Neural progenitor cell (in vitro differentiated cells): Measurements from ENCODE around the gene MMRN2. TPM values are rescaled to one million over a fixed set of nuclear protein-coding genes. Genes with fewer than 3 reads are reported as not detected.
"Not testable (repeated sequence)": the region's sequence is repeated elsewhere in the genome, so short reads cannot be mapped to it uniquely, and the experiment has no call there.

Experiments used
- DNase-seq: peaks from one replicate; pipeline ENCODE4 v3.0.0-alpha.2; 2016; ENCODE audit warnings: low spot score
- H2AFZ ChIP-seq: fragments of 200-600 bp; sonication (generic); replicated peaks from 2 replicates; pipeline ENCODE4 v1.6.1; 2016; ENCODE audit warnings: antibody characterized with exemption
- H3F3A ChIP-seq: fragments of 200-600 bp; sonication (generic); 2 replicates; pipeline ENCODE4 v1.6.1; 2016; ENCODE audit warnings: antibody characterized with exemption, low read depth
- H3K27ac ChIP-seq: fragments of 200-600 bp; sonication (generic); 2 replicates; pipeline ENCODE4 v1.5.1; 2016; ENCODE audit warnings: mild to moderate bottlenecking
- H3K27me3 ChIP-seq: fragments of 200-600 bp; sonication (generic); 2 replicates; pipeline ENCODE4 v1.6.1; 2016; ENCODE audit warnings: mild to moderate bottlenecking, moderate library complexity
- H3K36me3 ChIP-seq: fragments of 200-600 bp; sonication (generic); 2 replicates; pipeline ENCODE4 v1.5.1; 2016
- H3K4me1 ChIP-seq: fragments of 200-600 bp; sonication (generic); 2 replicates; pipeline ENCODE4 v1.6.1; 2016; ENCODE audit warnings: mixed run types
- H3K4me2 ChIP-seq: fragments of 200-600 bp; sonication (generic); 2 replicates; pipeline ENCODE4 v1.6.1; 2016
- H3K4me3 ChIP-seq: fragments of 200-600 bp; sonication (generic); 2 replicates; pipeline ENCODE4 v1.5.1; 2016
- H3K79me2 ChIP-seq: fragments of 200-600 bp; sonication (generic); 2 replicates; pipeline ENCODE4 v1.6.1; 2016; ENCODE audit warnings: low read depth
- H3K9ac ChIP-seq: fragments of 200-600 bp; sonication (generic); 2 replicates; pipeline ENCODE4 v1.6.1; 2016
- H3K9me3 ChIP-seq: fragments of 200-600 bp; sonication (generic); 2 replicates; pipeline ENCODE4 v1.5.1; 2016; ENCODE audit warnings: low read depth
- H4K20me1 ChIP-seq: fragments of 200-600 bp; sonication (generic); 2 replicates; pipeline ENCODE4 v1.6.1; 2016; ENCODE audit warnings: low read depth
- H3K27ac Mint-ChIP-seq: 3 replicates; pipeline ENCODE4 v1.8.0; 2021; ENCODE audit warnings: mixed read lengths
- H3K27me3 Mint-ChIP-seq: 2 replicates; pipeline ENCODE4 v1.8.0; 2022; ENCODE audit warnings: low read depth, mild to moderate bottlenecking, inconsistent platforms, moderate library complexity, mixed read lengths; ENCODE audit not compliant: insufficient read depth
- H3K36me3 Mint-ChIP-seq: 3 replicates; pipeline ENCODE4 v1.8.0; 2021; ENCODE audit warnings: mixed read lengths
- H3K4me1 Mint-ChIP-seq: 3 replicates; pipeline ENCODE4 v1.8.0; 2021; ENCODE audit warnings: mixed read lengths
- H3K4me3 Mint-ChIP-seq: 3 replicates; pipeline ENCODE4 v1.8.0; 2021; ENCODE audit warnings: mild to moderate bottlenecking, moderate library complexity, mixed read lengths
- H3K9me3 Mint-ChIP-seq: 3 replicates; pipeline ENCODE4 v1.8.0; 2020; ENCODE audit warnings: mixed read lengths
- EZH2 ChIP-seq: fragments of 200-600 bp; sonication (generic); IDR thresholded peaks from 2 replicates; pipeline ENCODE4 v1.6.1; 2017; ENCODE audit warnings: antibody characterized with exemption, mild to moderate bottlenecking, moderate library complexity
- EZH2phosphoT487 ChIP-seq: fragments of 200-600 bp; sonication (generic); IDR thresholded peaks from 2 replicates; pipeline ENCODE4 v1.6.1; 2017; ENCODE audit warnings: antibody characterized with exemption
- total RNA-seq: library from RNA; depleted of rRNA; stranded (reverse); fragments of >200 nt; gene quantifications from 2 replicates; pipeline ENCODE4 v1.2.3, GENCODE V29; 2015; ENCODE audit warnings: low replicate concordance
- TF ChIP-seq, protein P1 (sequence below): fragments of 200-600 bp; sonication (generic); IDR thresholded peaks from 2 replicates; pipeline ENCODE4 v1.5.1; 2017; ENCODE audit warnings: antibody characterized with exemption, mild to moderate bottlenecking

MMRN2 gene
- total RNA-seq, 1 donor from 2014 or later = 0.28 TPM

DNA sequence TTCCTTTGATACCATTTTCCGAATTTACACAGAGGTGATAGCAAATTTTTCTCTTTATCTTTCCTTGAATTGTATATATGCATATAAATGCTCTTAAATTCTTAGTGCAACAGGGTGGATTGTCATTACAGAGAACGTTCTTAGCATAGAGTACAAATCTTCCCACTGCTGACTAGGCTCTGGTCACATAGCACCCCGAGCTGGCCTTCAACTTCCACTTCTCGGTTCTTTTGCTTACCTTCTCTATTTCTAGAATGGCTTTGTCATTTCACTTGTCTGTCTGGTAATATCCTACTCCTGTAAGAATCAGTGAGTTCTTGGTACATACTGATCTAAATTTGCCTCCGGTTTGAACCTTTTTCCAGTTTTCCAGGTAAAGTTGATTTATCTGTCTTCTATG lies 24.3 kb upstream of the MMRN2 start:
- Mint-ChIP-seq H3K27me3 (peaks cover 4% of the 10 kb centered on the region), H3K9me3 (no peaks in the 10 kb centered on the region), H3K4me1 (peaks cover 14% of the 10 kb centered on the region), H3K27ac (no peak overlapping the region), H3K4me3 (no peak overlapping the region), H3K36me3 (no peaks in the 10 kb centered on the region)
- TF ChIP-seq, protein P1, sequence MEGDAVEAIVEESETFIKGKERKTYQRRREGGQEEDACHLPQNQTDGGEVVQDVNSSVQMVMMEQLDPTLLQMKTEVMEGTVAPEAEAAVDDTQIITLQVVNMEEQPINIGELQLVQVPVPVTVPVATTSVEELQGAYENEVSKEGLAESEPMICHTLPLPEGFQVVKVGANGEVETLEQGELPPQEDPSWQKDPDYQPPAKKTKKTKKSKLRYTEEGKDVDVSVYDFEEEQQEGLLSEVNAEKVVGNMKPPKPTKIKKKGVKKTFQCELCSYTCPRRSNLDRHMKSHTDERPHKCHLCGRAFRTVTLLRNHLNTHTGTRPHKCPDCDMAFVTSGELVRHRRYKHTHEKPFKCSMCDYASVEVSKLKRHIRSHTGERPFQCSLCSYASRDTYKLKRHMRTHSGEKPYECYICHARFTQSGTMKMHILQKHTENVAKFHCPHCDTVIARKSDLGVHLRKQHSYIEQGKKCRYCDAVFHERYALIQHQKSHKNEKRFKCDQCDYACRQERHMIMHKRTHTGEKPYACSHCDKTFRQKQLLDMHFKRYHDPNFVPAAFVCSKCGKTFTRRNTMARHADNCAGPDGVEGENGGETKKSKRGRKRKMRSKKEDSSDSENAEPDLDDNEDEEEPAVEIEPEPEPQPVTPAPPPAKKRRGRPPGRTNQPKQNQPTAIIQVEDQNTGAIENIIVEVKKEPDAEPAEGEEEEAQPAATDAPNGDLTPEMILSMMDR = no peak
- TF ChIP-seq EZH2 (no peak), EZH2phosphoT487 (no peak)
- Histone ChIP-seq H4K20me1 (no peaks in the 10 kb centered on the region), H3K4me2 (no peak overlapping the region), H3K4me3 (no peak overlapping the region), H3K27ac (no peak overlapping the region), H3F3A (no peaks in the 10 kb centered on the region), H3K36me3 (no peaks in the 10 kb centered on the region), H2AFZ (no peak overlapping the region), H3K79me2 (no peaks in the 10 kb centered on the region), H3K4me1 (no peaks in the 10 kb centered on the region), H3K9ac (no peak overlapping the region), H3K27me3 (no peaks in the 10 kb centered on the region), H3K9me3 (no peaks in the 10 kb centered on the region)
- no peak for DNase-seq

DNA sequence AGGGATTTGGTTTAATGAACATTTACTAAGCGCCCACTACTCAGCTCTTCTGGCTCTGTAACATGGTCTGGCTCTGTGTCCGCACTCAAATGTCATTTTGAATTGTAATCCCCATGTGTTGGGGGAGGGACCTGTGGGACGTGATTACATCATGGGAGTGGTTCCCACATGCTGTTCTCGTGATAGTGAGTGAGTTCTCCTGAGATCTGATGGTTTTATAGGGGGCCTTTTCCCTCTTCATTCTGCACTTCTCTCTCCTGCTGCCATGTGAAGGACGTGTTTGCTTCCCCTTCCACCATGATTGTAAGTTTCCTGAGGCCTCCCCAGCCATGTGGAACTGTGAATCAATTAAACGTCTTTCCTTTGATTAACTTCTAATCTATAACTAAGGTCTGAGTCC lies 23.6 kb upstream of the MMRN2 start:
- H3K4me1 ChIP-seq, H3K79me2 ChIP-seq, H3K27ac Mint-ChIP-seq, H3K36me3 ChIP-seq, H3K4me2 ChIP-seq, H3K4me3 Mint-ChIP-seq, H3K4me3 ChIP-seq, H3K27me3 Mint-ChIP-seq, H3K36me3 Mint-ChIP-seq, DNase-seq, H2AFZ ChIP-seq, H3K27me3 ChIP-seq, H4K20me1 ChIP-seq, H3K9me3 ChIP-seq, H3K9me3 Mint-ChIP-seq, H3K27ac ChIP-seq, H3K9ac ChIP-seq, H3F3A ChIP-seq: not testable (repeated sequence)
- H3K4me1 Mint-ChIP-seq = peaks cover 14% of the 10 kb centered on the region

- Histone ChIP-seq H3K4me3 (no peak overlapping the region), H3F3A (no peaks in the 10 kb centered on the region), H3K9me3 (no peaks in the 10 kb centered on the region), H3K79me2 (no peaks in the 10 kb centered on the region), H3K36me3 (no peaks in the 10 kb centered on the region), H3K9ac (no peak overlapping the region), H4K20me1 (no peaks in the 10 kb centered on the region), H3K4me1 (no peaks in the 10 kb centered on the region), H3K27ac (no peak overlapping the region), H3K4me2 (no peak overlapping the region), H3K27me3 (no peaks in the 10 kb centered on the region), H2AFZ (no peak overlapping the region)
- Mint-ChIP-seq H3K36me3 (no peaks in the 10 kb centered on the region), H3K27me3 (peaks cover 4% of the 10 kb centered on the region), H3K9me3 (no peaks in the 10 kb centered on the region), H3K4me1 (peaks cover 14% of the 10 kb centered on the region), H3K4me3 (no peak overlapping the region), H3K27ac (no peak overlapping the region)
- DNase-seq = no peak
- TF ChIP-seq, protein P1 = no peak
- TF ChIP-seq EZH2 = no peak
- no peak for TF ChIP-seq EZH2phosphoT487
These were observed 22.6 kb upstream of the MMRN2 start for GRCh38 chr10:86979977-86980448.

- TF ChIP-seq EZH2phosphoT487 (no peak), EZH2 (no peak)
- TF ChIP-seq, protein P1 = no peak
- no peaks in the 10 kb centered on the region for H3K36me3 Mint-ChIP-seq
- H3K27me3 Mint-ChIP-seq = peaks cover 4% of the 10 kb centered on the region
- H3K4me3 ChIP-seq = no peak overlapping the region
- H3K27ac Mint-ChIP-seq = no peak overlapping the region
- no peak overlapping the region for H2AFZ ChIP-seq
- no peaks in the 10 kb centered on the region for H3K9me3 Mint-ChIP-seq
- no peak for DNase-seq
- H3K79me2 ChIP-seq = no peaks in the 10 kb centered on the region
- no peaks in the 10 kb centered on the region for H4K20me1 ChIP-seq
- no peak overlapping the region for H3K4me3 Mint-ChIP-seq
- H3K27me3 ChIP-seq = no peaks in the 10 kb centered on the region
- H3K9me3 ChIP-seq = no peaks in the 10 kb centered on the region
- peaks cover 14% of the 10 kb centered on the region for H3K4me1 Mint-ChIP-seq
- H3K36me3 ChIP-seq = no peaks in the 10 kb centered on the region
- no peak overlapping the region for H3K27ac ChIP-seq
- no peak overlapping the region for H3K4me2 ChIP-seq
- H3K4me1 ChIP-seq = no peaks in the 10 kb centered on the region
- no peak overlapping the region for H3K9ac ChIP-seq
- H3F3A ChIP-seq = no peaks in the 10 kb centered on the region
These were observed 21.9 kb upstream of the MMRN2 start for GRCh38 chr10:86979296-86979818.

DNA sequence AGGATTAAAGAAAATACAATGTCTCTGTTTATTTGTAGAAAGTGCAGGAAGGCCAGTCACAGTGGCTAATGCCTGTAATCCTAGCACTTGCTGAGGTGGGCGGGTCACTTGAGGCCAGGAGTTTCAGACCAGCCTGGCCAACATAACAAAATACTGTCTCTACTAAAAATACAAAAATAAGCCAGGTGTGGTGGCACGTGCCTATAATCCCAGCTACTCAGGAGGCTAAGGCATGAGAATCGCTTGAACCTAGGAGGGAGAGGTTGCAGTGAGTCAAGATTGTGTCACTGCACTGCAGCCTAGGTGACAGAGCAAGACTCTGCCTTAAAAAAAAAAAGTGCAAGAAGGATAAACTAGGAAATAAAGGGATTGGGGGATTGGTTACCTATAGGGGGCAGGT lies 21.0 kb upstream of the MMRN2 start:
- peak overlapping the region; percentile 57 for H3K27ac Mint-ChIP-seq

More for the DNA sequence above, 21.0 kb upstream of the MMRN2 start:
- H2AFZ ChIP-seq, H3K36me3 ChIP-seq, H3K9me3 ChIP-seq, H3K36me3 Mint-ChIP-seq, H4K20me1 ChIP-seq, H3K27me3 Mint-ChIP-seq, H3K27ac ChIP-seq, H3K4me3 ChIP-seq, H3F3A ChIP-seq, H3K4me3 Mint-ChIP-seq, H3K79me2 ChIP-seq, DNase-seq, H3K27me3 ChIP-seq, H3K9me3 Mint-ChIP-seq, H3K9ac ChIP-seq, H3K4me1 ChIP-seq: not testable (repeated sequence)
- peaks cover 14% of the 10 kb centered on the region for H3K4me1 Mint-ChIP-seq
- peak overlapping the region; percentile 22 for H3K4me2 ChIP-seq
